Heart right ventricle (tissue), 16 donors: ENCODE measurements around the gene TPH2. TPM values are rescaled to one million over a fixed set of nuclear protein-coding genes. Genes with fewer than 3 reads are reported as not detected.

Experiments used
- ATAC-seq, 8 donors: fragments of 200-7000 bp; cut with Tn5 transposase; one replicate each; pipeline ENCODE4 v1.9.1; 2020; ENCODE audit warnings: mild to moderate bottlenecking in 8 of 8, moderate library complexity in 8 of 8, moderate number of reproducible peaks in 1 of 8
- DNase-seq, 2 donors: peaks; one replicate each; pipeline ENCODE4 v3.0.0-alpha.2; 2020
- H3K27ac ChIP-seq, 10 donors: fragments of 200-600 bp; sonication (generic) in 2 of 10; one replicate each; pipeline versions ENCODE4 v1.5.0 to v1.8.0; 2020 to 2022; ENCODE audit warnings: mild to moderate bottlenecking in 3 of 10
- H3K27me3 ChIP-seq, 7 donors: fragments of 200-600 bp; one replicate each; pipeline ENCODE4 v1.8.0; 2021 to 2022; ENCODE audit warnings: mild to moderate bottlenecking in 2 of 7
- H3K36me3 ChIP-seq, 9 donors: fragments of 200-600 bp; sonication (generic) in 1 of 9; one replicate each; pipeline versions ENCODE4 v1.5.0 to v1.8.0; 2020 to 2022; ENCODE audit warnings: mild to moderate bottlenecking in 2 of 9
- H3K4me1 ChIP-seq, 9 donors: fragments of 200-600 bp; sonication (generic) in 1 of 9; one replicate each; pipeline versions ENCODE4 v1.5.0 to v1.8.0; 2020 to 2022; ENCODE audit warnings: mild to moderate bottlenecking in 4 of 9
- H3K4me3 ChIP-seq, 10 donors: fragments of 200-600 bp; sonication (generic) in 2 of 10; one replicate each; pipeline versions ENCODE4 v1.5.0 to v1.8.0; 2020 to 2022; ENCODE audit warnings: mild to moderate bottlenecking in 7 of 10, moderate library complexity in 2 of 10
- H3K9me3 ChIP-seq, 11 donors: fragments of 200-600 bp in 10 of 11; sonication (generic) in 2 of 11; one replicate each; pipeline versions ENCODE4 v1.5.0 to v1.8.0; 2013 to 2022; ENCODE audit warnings: mild to moderate bottlenecking in 2 of 11, control low read depth in 1 of 11, moderate library complexity in 1 of 11
- WGBS, 2 donors: extraction: QIAGEN DNeasy Blood & Tissue Kit; methylation state at CpG; one replicate each; pipeline ENCODE4 v1.1.7; 2013; ENCODE audit warnings: inconsistent platforms in 1 of 2; 5-methylcytosine and 5-hydroxymethylcytosine counted together
- intact Hi-C, 10 donors: fragments of 100-400 bp; cut with DNase I; formaldehyde crosslinking; loops; one replicate each; pipeline versions ENCODE4 v1.11.1 to v1.14.2; 2022
- polyA plus RNA-seq, 2 donors: library from polyadenylated mRNA; stranded (reverse); fragments of 200-250 nt; gene quantifications; one replicate each; pipeline ENCODE4 v1.2.3, GENCODE V29; 2013
- total RNA-seq, 10 donors: library from RNA; stranded (reverse); fragmentation: NEBNext Ultra II Directional in 3 of 10; extraction: Animal tissue kit (Norgen Biotek cat#: 25700) in 3 of 10; gene quantifications; one replicate each; pipeline versions ENCODE4 v1.2.1 to v1.2.4, GENCODE V29; 2021 to 2023
- TF ChIP-seq, protein P1 (sequence below), 9 donors: fragments of 200-600 bp; sonication (generic) in 2 of 9; IDR thresholded peaks; one replicate each; pipeline versions ENCODE4 v1.5.0 to v1.8.0; 2021 to 2022; ENCODE audit warnings: antibody characterized with exemption in 9 of 9, mild to moderate bottlenecking in 5 of 9, moderate library complexity in 1 of 9
- donor health status: Arrhythmogenic right ventricular cardiomyopathy.
- donor health status: ischemic (EF 13 %, LVEDD 7.1; RV severe dilation, severe dysfunction).
- donor health status: healthy with polysubstance abuse.
- donor health status: DM: no; HTN: yes; CAD: no.
- donor health status: DM: no; HTN: no; CAD: no.
- donor health status: ischemic (EF 25% LVEDD 6.9; RV normal size, moderate dysfunction).
- donor health status: ischemic (EF 25% LVEDD 5.7; RV mildly dilated, moderate dysfunction).
- donor health status: healthy.
- donor health status: DM: yes; HTN: yes; CAD: no.
- donor health status: Ischemic cardiomyopathy.
- donor health status: ischemic (EF 35%, LVEDD 5.7; RV mildly dilated, moderate dysfunction).
- donor health status: nonischemic (EF 11% LVEDD 7.7; RV severe dilation, severe dysfunction).
- donor health status: DM: yes; HTN: yes; CAD: no.
- donor health status: PGD.
- donor health status: ischemic (EF 29% LVEDD 5.4; RV normal size, mild dysfunction).
- donor health status: nonischemic (EF 23%, LVEDD 6.1; RV moderate dilation, normal function).

The TPH2 gene
- total and polyA plus RNA-seq, 12 donors, result not detected

DNA sequence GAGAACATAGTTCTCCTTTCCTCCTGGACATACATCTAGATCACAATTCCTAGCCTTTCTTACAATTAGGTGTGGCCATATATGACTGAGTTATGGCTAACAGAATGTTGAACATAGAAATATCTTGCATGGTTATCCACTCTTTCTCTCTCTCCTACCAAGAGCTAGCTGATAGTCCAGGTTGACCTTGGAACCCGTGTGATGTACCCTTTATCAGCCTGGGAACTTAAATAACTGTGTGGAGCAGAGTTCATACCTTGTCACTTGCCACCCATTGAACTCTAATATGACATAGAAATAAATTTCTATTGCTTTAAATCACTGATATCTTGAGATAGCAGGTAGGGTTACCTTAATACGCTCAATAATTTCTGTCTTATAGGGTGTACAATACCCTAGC lies 115.9 kb downstream of the TPH2 start:
- no peaks in the 10 kb centered on the region for H3K9me3 ChIP-seq
- H3K36me3 ChIP-seq, result no peaks in the 10 kb centered on the region
- no peak overlapping the region for H3K27ac ChIP-seq
- TF ChIP-seq, protein P1, sequence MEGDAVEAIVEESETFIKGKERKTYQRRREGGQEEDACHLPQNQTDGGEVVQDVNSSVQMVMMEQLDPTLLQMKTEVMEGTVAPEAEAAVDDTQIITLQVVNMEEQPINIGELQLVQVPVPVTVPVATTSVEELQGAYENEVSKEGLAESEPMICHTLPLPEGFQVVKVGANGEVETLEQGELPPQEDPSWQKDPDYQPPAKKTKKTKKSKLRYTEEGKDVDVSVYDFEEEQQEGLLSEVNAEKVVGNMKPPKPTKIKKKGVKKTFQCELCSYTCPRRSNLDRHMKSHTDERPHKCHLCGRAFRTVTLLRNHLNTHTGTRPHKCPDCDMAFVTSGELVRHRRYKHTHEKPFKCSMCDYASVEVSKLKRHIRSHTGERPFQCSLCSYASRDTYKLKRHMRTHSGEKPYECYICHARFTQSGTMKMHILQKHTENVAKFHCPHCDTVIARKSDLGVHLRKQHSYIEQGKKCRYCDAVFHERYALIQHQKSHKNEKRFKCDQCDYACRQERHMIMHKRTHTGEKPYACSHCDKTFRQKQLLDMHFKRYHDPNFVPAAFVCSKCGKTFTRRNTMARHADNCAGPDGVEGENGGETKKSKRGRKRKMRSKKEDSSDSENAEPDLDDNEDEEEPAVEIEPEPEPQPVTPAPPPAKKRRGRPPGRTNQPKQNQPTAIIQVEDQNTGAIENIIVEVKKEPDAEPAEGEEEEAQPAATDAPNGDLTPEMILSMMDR (IDR thresholded peaks at IDR 0.05), result no peak
- no peak for DNase-seq
- no peak for ATAC-seq
- 68 to 71% methylated on average over 2 of the region's 2 CpGs for WGBS, 2 donors
- H3K4me3 ChIP-seq, result no peak overlapping the region
- intact Hi-C loops, result no loop called here
- peaks cover 0 to 5% (median 0%) of the 10 kb centered on the region in 7 donors for H3K27me3 ChIP-seq
- no peaks in the 10 kb centered on the region for H3K4me1 ChIP-seq

- Histone ChIP-seq H3K27me3 (no peaks in the 10 kb centered on the region), H3K4me3 (no peak overlapping the region), H3K4me1 (no peaks in the 10 kb centered on the region), H3K27ac (no peak overlapping the region), H3K36me3 (no peaks in the 10 kb centered on the region), H3K9me3 (no peaks in the 10 kb centered on the region)
- 40 to 43% methylated on average over 5 of the region's 5 CpGs for WGBS, 2 donors
- DNase-seq (no peak), ATAC-seq (no peak)
- intact Hi-C loops, result no loop called here
- TF ChIP-seq, protein P1 (IDR thresholded peaks at IDR 0.05), result no peak
Measured at GRCh38 chr12:72057330-72057914, 118.8 kb downstream of the TPH2 start.

- TF ChIP-seq, protein P1 (IDR thresholded peaks at IDR 0.05), result no peak
- WGBS, 2 donors, result 52 to 61% methylated on average over 2 of the region's 2 CpGs
- Histone ChIP-seq H3K36me3 (no peaks in the 10 kb centered on the region), H3K27ac (no peak overlapping the region), H3K4me1 (no peaks in the 10 kb centered on the region), H3K27me3 (no peaks in the 10 kb centered on the region), H3K9me3 (no peaks in the 10 kb centered on the region), H3K4me3 (no peak overlapping the region)
- intact Hi-C loops, result no loop called here
- DNase-seq (no peak), ATAC-seq (no peak)
Measured at GRCh38 chr12:72063073-72063472, 124.4 kb downstream of the TPH2 start.

- no peaks in the 10 kb centered on the region for H3K27me3 ChIP-seq
- no peak overlapping the region for H3K4me3 ChIP-seq
- no peaks in the 10 kb centered on the region for H3K4me1 ChIP-seq
- 89% methylated on average over 2 of the region's 2 CpGs for WGBS, 2 donors
- intact Hi-C loops, result no loop called here
- TF ChIP-seq, protein P1 (IDR thresholded peaks at IDR 0.05), result no peak
- H3K9me3 ChIP-seq, result peaks cover 0 to 12% (median 0%) of the 10 kb centered on the region in 11 donors
- no peak for DNase-seq
- no peaks in the 10 kb centered on the region for H3K36me3 ChIP-seq
- H3K27ac ChIP-seq, result no peak overlapping the region
- ATAC-seq, result no peak
Measured at GRCh38 chr12:72071030-72071429, 132.4 kb downstream of the TPH2 start.
